SK-N-MC (cell line): Measurements from ENCODE around the gene ATE1.
"Not testable (repeated sequence)": the region's sequence is repeated elsewhere in the genome, so short reads cannot be mapped to it uniquely, and the experiment has no call there.

ENCODE experiments used
- EZH2 ChIP-seq: fragments of 200-600 bp; sonication (generic); IDR thresholded peaks from one replicate; pipeline ENCODE4 v1.6.1; 2017; ENCODE audit warnings: antibody characterized with exemption
- FOXP2 ChIP-seq: optimal IDR thresholded peaks from 2 replicates; pipeline ENCODE3; 2011; ENCODE audit warnings: mild to moderate bottlenecking, moderate library complexity; ENCODE audit not compliant: insufficient read depth; ENCODE audit errors: extremely low read length, control extremely low read depth
- POLR2AphosphoS5 ChIP-seq: IDR thresholded peaks from 2 replicates; pipeline ENCODE4 v1.6.1; 2012; ENCODE audit warnings: mild to moderate bottlenecking, low read depth, low read length, borderline replicate concordance

- TF ChIP-seq EZH2, POLR2AphosphoS5, FOXP2: not testable (repeated sequence)
Measured at GRCh38 chr10:121929585-121930267, 1.9 kb upstream of the ATE1 start.
